K562 (cell line): ENCODE data around the gene TLE3. TPM values are rescaled to one million over a fixed set of nuclear protein-coding genes. Genes with fewer than 3 reads are reported as not detected.

Source experiments
- ARHGAP35 ChIP-seq: fragments of 450-650 bp; IDR thresholded peaks from 2 replicates; pipeline ENCODE4 v1.6.1; 2018; ENCODE audit not compliant: partially characterized antibody
- COPS2 ChIP-seq: fragments of 450-650 bp; conservative IDR thresholded peaks from 2 replicates; pipeline ENCODE4 v1.6.1; 2016; ENCODE audit warnings: mild to moderate bottlenecking, moderate library complexity
- ELF2 ChIP-seq: fragments of 250-450 bp; sonication (Bioruptor Pico); IDR thresholded peaks from 2 replicates; pipeline ENCODE4 v1.5.0; 2021; ENCODE audit warnings: mild to moderate bottlenecking
- PHF21A ChIP-seq: fragments of 450-650 bp; IDR thresholded peaks from 2 replicates; pipeline ENCODE4 v1.6.1; 2017; ENCODE audit warnings: low read depth, borderline replicate concordance
- TEAD4 ChIP-seq, 2 experiments: sonication (generic) in 1 of 2; formaldehyde crosslinking in 1 of 2; IDR thresholded peaks; 2 replicates each; pipeline versions ENCODE4 v1.6.1 to v1.8.0; 2012 to 2022; ENCODE audit warnings: borderline replicate concordance in 1 of 2, inconsistent platforms in 1 of 2, low read length in 1 of 2, mild to moderate bottlenecking in 1 of 2, missing genetic modification reagents in 1 of 2
- ZBED1 ChIP-seq: IDR thresholded peaks from 2 replicates; pipeline ENCODE4 v1.6.1; 2014
- ZNF121 ChIP-seq: sonication (generic); formaldehyde crosslinking; conservative IDR thresholded peaks from 2 replicates; pipeline ENCODE4 v1.8.0; 2022; ENCODE audit warnings: missing genetic modification reagents
- ZNF263 ChIP-seq: sonication (generic); formaldehyde crosslinking; IDR thresholded peaks from 2 replicates; pipeline ENCODE4 v1.8.0; 2022; ENCODE audit warnings: mild to moderate bottlenecking, missing genetic modification reagents, borderline replicate concordance
- polyA plus RNA-seq, 8 experiments: library from polyadenylated mRNA; depleted of rRNA in 4 of 8; stranded (reverse) in 5 of 8; unstranded in 3 of 8; fragments of >200 nt; fragmentation: Nextera tagmentation in 2 of 8; fragmentation: Illumina TruSeq in 1 of 8; extraction: Ambion mirVana in 2 of 8; extraction: Trizol in 1 of 8; gene quantifications; 2 replicates each; pipeline versions ENCODE4 v1.2.1 to v1.2.3, GENCODE V29; 2011 to 2014; ENCODE audit warnings: inconsistent platforms in 1 of 8, missing spikeins in 1 of 8
- total RNA-seq, 7 experiments: library from RNA; depleted of rRNA in 6 of 7; stranded (reverse); fragments of >200 nt in 6 of 7; fragmentation: Illumina TruSeq in 2 of 7; extraction: Trizol in 2 of 7; gene quantifications; 2 replicates each; pipeline versions ENCODE4 v1.2.1 to v1.2.3, GENCODE V29; 2011 to 2021; ENCODE audit warnings: low replicate concordance in 1 of 7
- TF ChIP-seq, protein P1 (sequence below): fragments of 450-650 bp; IDR thresholded peaks from 2 replicates; pipeline ENCODE4 v1.6.1; 2016; ENCODE audit warnings: missing biosample characterization, missing genetic modification characterization
- TF ChIP-seq, protein P2 (sequence below): sonication (generic); formaldehyde crosslinking; IDR thresholded peaks from 2 replicates; pipeline ENCODE4 v1.8.0; 2023; ENCODE audit warnings: mild to moderate bottlenecking, missing genetic modification reagents
- TF ChIP-seq, protein P3 (sequence below): fragments of 250-450 bp; sonication (Bioruptor Pico); IDR thresholded peaks from 2 replicates; pipeline ENCODE4 v1.5.0; 2021
- TF ChIP-seq, protein P4 (sequence below): fragments of 250-450 bp; sonication (Bioruptor Pico); IDR thresholded peaks from 2 replicates; pipeline ENCODE4 v1.5.0; 2020; ENCODE audit warnings: mild to moderate bottlenecking
- TF ChIP-seq, protein P5 (sequence below): fragments of 250-450 bp; sonication (Bioruptor Pico); IDR thresholded peaks from 2 replicates; pipeline ENCODE4 v1.8.0; 2021; ENCODE audit warnings: mild to moderate bottlenecking, moderate library complexity

Gene TLE3
- total and polyA plus RNA-seq, 9 of the 15 experiments (the other 6 are each of a cell fraction or from before 2014, with no cell fraction given), result 1.5 to 84.2 (median 14.1) TPM

DNA sequence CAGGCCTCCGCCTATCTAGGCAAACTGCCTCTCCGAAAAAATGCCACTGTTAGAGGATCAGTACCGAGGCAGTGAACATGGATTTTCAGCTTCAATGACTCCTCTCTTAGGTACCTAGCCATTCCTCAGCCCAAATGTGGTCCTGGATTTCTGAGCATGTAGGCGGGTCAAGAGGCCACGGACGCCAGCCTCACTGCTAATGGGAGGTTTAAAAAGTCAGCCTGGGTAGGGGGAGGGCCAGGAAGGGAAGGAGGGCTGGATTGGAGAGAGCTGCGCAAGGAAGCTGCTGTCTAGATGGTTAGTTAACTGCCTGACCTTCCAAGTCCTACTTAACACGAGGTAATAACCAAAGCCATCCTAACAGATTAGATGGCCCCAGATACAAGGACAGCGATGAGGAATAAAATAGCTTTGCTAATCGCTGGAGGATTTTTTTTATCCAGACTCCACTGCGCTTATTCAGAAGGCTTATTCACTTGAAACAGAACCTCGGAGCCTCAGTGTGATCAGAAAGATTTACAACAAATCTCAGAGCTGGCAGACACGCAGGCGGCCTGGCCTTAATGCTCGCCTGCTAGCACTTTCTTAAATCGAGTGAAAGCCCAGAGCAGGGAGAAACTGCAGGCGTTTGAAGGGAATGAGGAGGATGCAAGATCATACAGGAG lies 34.3 kb downstream of the TLE3 start (continued):
- TF ChIP-seq, protein P1, sequence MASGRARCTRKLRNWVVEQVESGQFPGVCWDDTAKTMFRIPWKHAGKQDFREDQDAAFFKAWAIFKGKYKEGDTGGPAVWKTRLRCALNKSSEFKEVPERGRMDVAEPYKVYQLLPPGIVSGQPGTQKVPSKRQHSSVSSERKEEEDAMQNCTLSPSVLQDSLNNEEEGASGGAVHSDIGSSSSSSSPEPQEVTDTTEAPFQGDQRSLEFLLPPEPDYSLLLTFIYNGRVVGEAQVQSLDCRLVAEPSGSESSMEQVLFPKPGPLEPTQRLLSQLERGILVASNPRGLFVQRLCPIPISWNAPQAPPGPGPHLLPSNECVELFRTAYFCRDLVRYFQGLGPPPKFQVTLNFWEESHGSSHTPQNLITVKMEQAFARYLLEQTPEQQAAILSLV, result no peak
- TF ChIP-seq ZBED1 (no peak), ZNF121 (no peak), ZNF263 (no peak), PHF21A (no peak), ELF2 (no peak), TEAD4 (IDR thresholded peaks at IDR 0.05; ENCODE audit: low read length) (no peak), TEAD4 (CRISPR knock-in tag; IDR thresholded peaks at IDR 0.05; ENCODE audit: borderline replicate concordance) (no peak), COPS2 (no peak), ARHGAP35 (no peak)
- TF ChIP-seq, protein P2, sequence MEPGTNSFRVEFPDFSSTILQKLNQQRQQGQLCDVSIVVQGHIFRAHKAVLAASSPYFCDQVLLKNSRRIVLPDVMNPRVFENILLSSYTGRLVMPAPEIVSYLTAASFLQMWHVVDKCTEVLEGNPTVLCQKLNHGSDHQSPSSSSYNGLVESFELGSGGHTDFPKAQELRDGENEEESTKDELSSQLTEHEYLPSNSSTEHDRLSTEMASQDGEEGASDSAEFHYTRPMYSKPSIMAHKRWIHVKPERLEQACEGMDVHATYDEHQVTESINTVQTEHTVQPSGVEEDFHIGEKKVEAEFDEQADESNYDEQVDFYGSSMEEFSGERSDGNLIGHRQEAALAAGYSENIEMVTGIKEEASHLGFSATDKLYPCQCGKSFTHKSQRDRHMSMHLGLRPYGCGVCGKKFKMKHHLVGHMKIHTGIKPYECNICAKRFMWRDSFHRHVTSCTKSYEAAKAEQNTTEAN (CRISPR knock-in tag), result no peak
- TF ChIP-seq, protein P3, sequence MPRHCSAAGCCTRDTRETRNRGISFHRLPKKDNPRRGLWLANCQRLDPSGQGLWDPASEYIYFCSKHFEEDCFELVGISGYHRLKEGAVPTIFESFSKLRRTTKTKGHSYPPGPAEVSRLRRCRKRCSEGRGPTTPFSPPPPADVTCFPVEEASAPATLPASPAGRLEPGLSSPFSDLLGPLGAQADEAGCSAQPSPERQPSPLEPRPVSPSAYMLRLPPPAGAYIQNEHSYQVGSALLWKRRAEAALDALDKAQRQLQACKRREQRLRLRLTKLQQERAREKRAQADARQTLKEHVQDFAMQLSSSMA, result no peak
- TF ChIP-seq, protein P4, sequence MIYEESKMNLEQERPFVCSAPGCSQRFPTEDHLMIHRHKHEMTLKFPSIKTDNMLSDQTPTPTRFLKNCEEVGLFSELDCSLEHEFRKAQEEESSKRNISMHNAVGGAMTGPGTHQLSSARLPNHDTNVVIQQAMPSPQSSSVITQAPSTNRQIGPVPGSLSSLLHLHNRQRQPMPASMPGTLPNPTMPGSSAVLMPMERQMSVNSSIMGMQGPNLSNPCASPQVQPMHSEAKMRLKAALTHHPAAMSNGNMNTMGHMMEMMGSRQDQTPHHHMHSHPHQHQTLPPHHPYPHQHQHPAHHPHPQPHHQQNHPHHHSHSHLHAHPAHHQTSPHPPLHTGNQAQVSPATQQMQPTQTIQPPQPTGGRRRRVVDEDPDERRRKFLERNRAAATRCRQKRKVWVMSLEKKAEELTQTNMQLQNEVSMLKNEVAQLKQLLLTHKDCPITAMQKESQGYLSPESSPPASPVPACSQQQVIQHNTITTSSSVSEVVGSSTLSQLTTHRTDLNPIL (CRISPR knock-in tag), result no peak
- TF ChIP-seq, protein P5, sequence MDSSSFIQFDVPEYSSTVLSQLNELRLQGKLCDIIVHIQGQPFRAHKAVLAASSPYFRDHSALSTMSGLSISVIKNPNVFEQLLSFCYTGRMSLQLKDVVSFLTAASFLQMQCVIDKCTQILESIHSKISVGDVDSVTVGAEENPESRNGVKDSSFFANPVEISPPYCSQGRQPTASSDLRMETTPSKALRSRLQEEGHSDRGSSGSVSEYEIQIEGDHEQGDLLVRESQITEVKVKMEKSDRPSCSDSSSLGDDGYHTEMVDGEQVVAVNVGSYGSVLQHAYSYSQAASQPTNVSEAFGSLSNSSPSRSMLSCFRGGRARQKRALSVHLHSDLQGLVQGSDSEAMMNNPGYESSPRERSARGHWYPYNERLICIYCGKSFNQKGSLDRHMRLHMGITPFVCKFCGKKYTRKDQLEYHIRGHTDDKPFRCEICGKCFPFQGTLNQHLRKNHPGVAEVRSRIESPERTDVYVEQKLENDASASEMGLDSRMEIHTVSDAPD (CRISPR knock-in tag), result no peak
